Uterus (tissue), 2 donors: ENCODE results near the gene WNK3.

ENCODE experiments used
- CTCF ChIP-seq, 4 experiments: fragments of 200-600 bp in 2 of 4; fragments of 450-650 bp in 2 of 4; sonication (generic) in 2 of 4; IDR thresholded peaks; one replicate each; pipeline ENCODE4 v1.5.1; 2016 to 2019; ENCODE audit warnings: antibody characterized with exemption in 4 of 4, mild to moderate bottlenecking in 2 of 4, moderate library complexity in 1 of 4
- POLR2A ChIP-seq, 2 donors: fragments of 450-650 bp; IDR thresholded peaks; one replicate each; pipeline ENCODE4 v1.6.1; 2016; ENCODE audit warnings: antibody characterized with exemption in 2 of 2, mild to moderate bottlenecking in 1 of 2, moderate library complexity in 1 of 2

DNA sequence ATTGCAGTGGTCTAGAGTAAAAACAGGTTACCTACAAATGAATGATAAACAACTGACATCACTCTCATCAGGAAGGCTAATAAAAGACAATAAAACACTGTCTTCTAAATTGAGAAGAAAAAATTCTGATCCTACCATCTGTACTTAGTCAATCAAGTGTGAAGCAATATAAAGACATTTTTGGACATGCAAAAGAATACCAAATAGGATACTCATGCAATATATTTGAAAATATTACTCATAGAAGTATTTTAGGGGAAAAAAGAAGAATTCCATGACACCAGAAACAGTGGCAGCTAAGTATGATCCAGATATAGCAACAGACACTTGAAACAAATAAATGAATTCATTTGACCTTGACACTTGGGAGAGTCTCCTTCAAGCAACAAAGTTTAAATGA lies 111.0 kb downstream of the WNK3 start:
- TF ChIP-seq POLR2A (IDR thresholded peaks at IDR 0.05) (no peak), CTCF (IDR thresholded peaks at IDR 0.05) (no peak)
